ENCODE results near the gene OGDH.

DNA sequence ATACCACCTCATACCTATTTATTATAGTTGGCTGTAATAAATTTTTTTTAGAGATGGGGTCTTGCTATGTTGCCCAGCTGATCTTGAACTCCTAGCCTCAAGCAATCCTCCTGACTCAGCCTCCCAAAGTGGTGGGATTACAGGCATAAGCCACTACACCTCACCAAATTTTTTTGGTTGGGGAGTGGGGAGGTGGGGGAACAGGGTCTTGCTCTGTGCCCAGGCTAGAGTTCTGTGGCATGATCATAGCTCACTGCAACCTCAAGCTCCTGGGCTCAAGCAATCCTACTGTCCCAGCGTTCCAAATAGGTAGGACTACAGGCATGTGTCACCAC lies 3.9 kb upstream of the OGDH start:
- TF ChIP-seq RAD21 (IDR thresholded peaks at IDR 0.05; ENCODE audit: low read depth) (no peak), FOXM1 (IDR thresholded peaks at IDR 0.05; ENCODE audit: borderline replicate concordance, low read depth) (no peak)
- TF ChIP-seq, protein P1, sequence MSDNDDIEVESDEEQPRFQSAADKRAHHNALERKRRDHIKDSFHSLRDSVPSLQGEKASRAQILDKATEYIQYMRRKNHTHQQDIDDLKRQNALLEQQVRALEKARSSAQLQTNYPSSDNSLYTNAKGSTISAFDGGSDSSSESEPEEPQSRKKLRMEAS (IDR thresholded peaks at IDR 0.05), result no peak
